GM18498 (cell line): ENCODE data around the gene STAB1.

Experiments
- ATAC-seq: cut with Tn5 transposase; IDR thresholded peaks from one replicate; pipeline ENCODE4 v1.9.1; 2021; ENCODE audit warnings: mild to moderate bottlenecking, moderate library complexity; ENCODE audit not compliant: unreplicated experiment

Gene STAB1

GRCh38 chr3:52534281-52535183 is 39.4 kb downstream of the STAB1 start:
- no peak for ATAC-seq

- no peak for ATAC-seq
Observed at GRCh38 chr3:52535411-52536111, 40.4 kb downstream of the STAB1 start.

- no peak for ATAC-seq
Observed at GRCh38 chr3:52536112-52536368, 40.9 kb downstream of the STAB1 start.

GRCh38 chr3:52536369-52537164 is 41.4 kb downstream of the STAB1 start, which contains the start of gene UQCC5:
Gene UQCC5 (plus strand): TSS chr3:52536605. CDS start chr3:52536756, 151 bp downstream.
- ATAC-seq = peak; percentile 84

GRCh38 chr3:52537165-52537620 is 42.1 kb downstream of the STAB1 start:
- no peak for ATAC-seq

- no peak for ATAC-seq
Observed at GRCh38 chr3:52537726-52538421, 42.7 kb downstream of the STAB1 start.

- no peak for ATAC-seq
Observed at GRCh38 chr3:52539010-52539653, 44.0 kb downstream of the STAB1 start.

GRCh38 chr3:52541050-52541449 is 45.9 kb downstream of the STAB1 start:
- ATAC-seq = no peak

GRCh38 chr3:52544937-52545336 is 49.8 kb downstream of the STAB1 start:
- no peak for ATAC-seq

GRCh38 chr3:52546111-52546901 is 51.2 kb downstream of the STAB1 start:
- ATAC-seq = no peak

- ATAC-seq = no peak
Observed at GRCh38 chr3:52547143-52547542, 52.0 kb downstream of the STAB1 start.

GRCh38 chr3:52551118-52551517 is 56.0 kb downstream of the STAB1 start:
- ATAC-seq = no peak

GRCh38 chr3:52552089-52552488 is 57.0 kb downstream of the STAB1 start:
- no peak for ATAC-seq

GRCh38 chr3:52554026-52554755 is 59.1 kb downstream of the STAB1 start:
- ATAC-seq = no peak

- no peak for ATAC-seq
Observed at GRCh38 chr3:52555056-52555455, 59.9 kb downstream of the STAB1 start.

- no peak for ATAC-seq
Observed at GRCh38 chr3:52557011-52557960, 62.1 kb downstream of the STAB1 start.

- no peak for ATAC-seq
Observed at GRCh38 chr3:52558436-52558835, 63.3 kb downstream of the STAB1 start.
